ENCODE results near the gene BZW2. TPM values are rescaled to one million over a fixed set of nuclear protein-coding genes. Genes with fewer than 3 reads are reported as not detected.
"Not testable (repeated sequence)": the region's sequence is repeated elsewhere in the genome, so short reads cannot be mapped to it uniquely, and the experiment has no call there.

The BZW2 gene
- total RNA-seq, 1 donor from 2014 or later = 144 TPM

GRCh38 chr7:16644636-16645592 lies 1.1 kb upstream of the BZW2 start:
- no peak for DNase-seq (ENCODE audit: low read depth)

- DNase-seq (ENCODE audit: low read depth) = no peak
Measured at GRCh38 chr7:16646472-16647072, 591 bp downstream of the BZW2 start.

- no peak for DNase-seq (ENCODE audit: low read depth)
Measured at GRCh38 chr7:16647435-16647960, 1.5 kb downstream of the BZW2 start.

GRCh38 chr7:16648551-16648950 lies 2.6 kb downstream of the BZW2 start:
- peak; percentile 58 for DNase-seq (ENCODE audit: low read depth)

- DNase-seq (ENCODE audit: low read depth) = peak; percentile 84
Measured at GRCh38 chr7:16649196-16649595, 3.2 kb downstream of the BZW2 start.

- DNase-seq (ENCODE audit: low read depth) = no peak
Measured at GRCh38 chr7:16650266-16650665, 4.3 kb downstream of the BZW2 start.

GRCh38 chr7:16651396-16652239 lies 5.6 kb downstream of the BZW2 start:
- DNase-seq (ENCODE audit: low read depth) = no peak

GRCh38 chr7:16652240-16652583 lies 6.2 kb downstream of the BZW2 start:
- no peak for DNase-seq (ENCODE audit: low read depth)

- DNase-seq (ENCODE audit: low read depth) = no peak
Measured at GRCh38 chr7:16652888-16653287, 6.9 kb downstream of the BZW2 start.

GRCh38 chr7:16655394-16655793 lies 9.4 kb downstream of the BZW2 start:
- no peak for DNase-seq (ENCODE audit: low read depth)

- DNase-seq (ENCODE audit: low read depth) = no peak
Measured at GRCh38 chr7:16656141-16656540, 10.2 kb downstream of the BZW2 start.

- DNase-seq (ENCODE audit: low read depth) = peak; percentile 40
Measured at GRCh38 chr7:16657656-16658279, 11.8 kb downstream of the BZW2 start.

GRCh38 chr7:16659854-16660497 lies 14.0 kb downstream of the BZW2 start:
- DNase-seq (ENCODE audit: low read depth) = not testable (repeated sequence)

- peak; percentile 51 for DNase-seq (ENCODE audit: low read depth)
Measured at GRCh38 chr7:16660702-16661464, 14.9 kb downstream of the BZW2 start.

GRCh38 chr7:16661924-16662323 lies 15.9 kb downstream of the BZW2 start:
- DNase-seq (ENCODE audit: low read depth) = no peak

- no peak for DNase-seq (ENCODE audit: low read depth)
Measured at GRCh38 chr7:16667355-16667754, 21.4 kb downstream of the BZW2 start.

- peak; percentile 98 for DNase-seq (ENCODE audit: low read depth)
Measured at GRCh38 chr7:16668049-16668858, 22.3 kb downstream of the BZW2 start.

- DNase-seq (ENCODE audit: low read depth) = no peak
Measured at GRCh38 chr7:16668978-16669377, 23.0 kb downstream of the BZW2 start.

GRCh38 chr7:16669581-16669980 lies 23.6 kb downstream of the BZW2 start:
- DNase-seq (ENCODE audit: low read depth) = peak; percentile 30
